H9 (cell line): Measurements from ENCODE around the gene SLC11A1. TPM values are rescaled to one million over a fixed set of nuclear protein-coding genes. Genes with fewer than 3 reads are reported as not detected.

Experiments
- DNase-seq: peaks from one replicate; pipeline ENCODE4 v3.0.0-alpha.2; 2017
- H2AFZ ChIP-seq: one replicate; pipeline ENCODE4 v1.6.1; 2013; ENCODE audit warnings: mild to moderate bottlenecking, low read length, control low read depth, moderate library complexity
- H2AK5ac ChIP-seq: 2 replicates; pipeline ENCODE4 v1.6.1; 2013; ENCODE audit warnings: low read length, control low read depth, mixed read lengths; ENCODE audit not compliant: insufficient read length
- H2BK120ac ChIP-seq: one replicate; pipeline ENCODE4 v1.6.1; 2013; ENCODE audit warnings: low read depth, mild to moderate bottlenecking, low read length, control low read depth, inconsistent platforms; ENCODE audit not compliant: poor library complexity, severe bottlenecking
- H2BK12ac ChIP-seq: 2 replicates; pipeline ENCODE4 v1.6.1; 2013; ENCODE audit warnings: low read length, control low read depth, mixed read lengths, low read depth; ENCODE audit not compliant: insufficient read length
- H2BK15ac ChIP-seq: 2 replicates; pipeline ENCODE4 v1.6.1; 2013; ENCODE audit warnings: low read depth, low read length, control low read depth
- H2BK20ac ChIP-seq: one replicate; pipeline ENCODE4 v1.6.1; 2013; ENCODE audit warnings: low read depth, mild to moderate bottlenecking, low read length, control low read depth, inconsistent platforms; ENCODE audit not compliant: poor library complexity, severe bottlenecking
- H2BK5ac ChIP-seq: 2 replicates; pipeline ENCODE4 v1.6.1; 2013; ENCODE audit warnings: low read length, control low read depth, mixed read lengths; ENCODE audit not compliant: insufficient read length
- H3K14ac ChIP-seq: 2 replicates; pipeline ENCODE4 v1.6.1; 2013; ENCODE audit warnings: low read length, control low read depth; ENCODE audit not compliant: insufficient read depth
- H3K18ac ChIP-seq: 2 replicates; pipeline ENCODE4 v1.6.1; 2013; ENCODE audit warnings: low read depth, mild to moderate bottlenecking, mixed read lengths, low read length, control low read depth; ENCODE audit not compliant: insufficient read length
- H3K23ac ChIP-seq: 2 replicates; pipeline ENCODE4 v1.6.1; 2013; ENCODE audit warnings: low read length, control low read depth, mixed read lengths, low read depth; ENCODE audit not compliant: insufficient read length
- H3K23me2 ChIP-seq: 2 replicates; pipeline ENCODE4 v1.6.1; 2013; ENCODE audit warnings: low read depth, mild to moderate bottlenecking, mixed read lengths, low read length, control low read depth; ENCODE audit not compliant: insufficient read length, poor library complexity, severe bottlenecking
- H3K27ac ChIP-seq: 2 replicates; pipeline ENCODE4 v1.5.1; 2013; ENCODE audit warnings: low read length, control low read depth, mixed read lengths, low read depth; ENCODE audit not compliant: insufficient read length
- H3K27me3 ChIP-seq: 2 replicates; pipeline ENCODE4 v1.6.1; 2013; ENCODE audit warnings: low read length, control low read depth, inconsistent platforms; ENCODE audit not compliant: insufficient read depth
- H3K4ac ChIP-seq: 2 replicates; pipeline ENCODE4 v1.6.1; 2013; ENCODE audit warnings: low read depth, mild to moderate bottlenecking, control low read depth, inconsistent platforms, low read length, moderate library complexity
- H3K4me1 ChIP-seq: 2 replicates; pipeline ENCODE4 v1.6.1; 2013; ENCODE audit warnings: low read length, control low read depth, inconsistent platforms; ENCODE audit not compliant: insufficient read depth
- H3K4me2 ChIP-seq: 2 replicates; pipeline ENCODE4 v1.6.1; 2013; ENCODE audit warnings: low read length, control low read depth, mixed read lengths; ENCODE audit not compliant: insufficient read length, insufficient read depth
- H3K56ac ChIP-seq: 2 replicates; pipeline ENCODE4 v1.6.1; 2013; ENCODE audit warnings: low read depth, mild to moderate bottlenecking, mixed read lengths, low read length, control low read depth; ENCODE audit not compliant: insufficient read length
- H3K79me1 ChIP-seq: 2 replicates; pipeline ENCODE4 v1.6.1; 2013; ENCODE audit warnings: low read depth, mild to moderate bottlenecking, moderate library complexity, low read length, control low read depth, inconsistent platforms; ENCODE audit not compliant: insufficient read depth, poor library complexity, severe bottlenecking
- H3K79me2 ChIP-seq: 2 replicates; pipeline ENCODE4 v1.6.1; 2013; ENCODE audit warnings: low read length, control low read depth, inconsistent platforms; ENCODE audit not compliant: insufficient read depth
- H3K9ac ChIP-seq: 2 replicates; pipeline ENCODE4 v1.6.1; 2013; ENCODE audit warnings: low read length, control low read depth, mixed read lengths; ENCODE audit not compliant: insufficient read length; ENCODE audit errors: extremely low read depth
- H3K9me3 ChIP-seq: one replicate; pipeline ENCODE4 v1.6.1; 2013; ENCODE audit warnings: low read depth, low read length, inconsistent platforms; ENCODE audit not compliant: control insufficient read depth
- H3T11ph ChIP-seq: one replicate; pipeline ENCODE4 v1.6.1; 2013; ENCODE audit warnings: mild to moderate bottlenecking, low read length, control low read depth, inconsistent platforms
- H4K20me1 ChIP-seq: one replicate; pipeline ENCODE4 v1.6.1; 2013; ENCODE audit not compliant: control insufficient read depth, insufficient read length, insufficient read depth
- H4K5ac ChIP-seq: 2 replicates; pipeline ENCODE4 v1.6.1; 2013; ENCODE audit warnings: low read depth, mild to moderate bottlenecking, mixed read lengths, low read length, control low read depth; ENCODE audit not compliant: insufficient read length
- H4K8ac ChIP-seq: replicated peaks from 2 replicates; pipeline ENCODE4 v1.6.1; 2013; ENCODE audit warnings: low read length, control low read depth, mixed read lengths, low read depth; ENCODE audit not compliant: insufficient read length
- H4K91ac ChIP-seq: 2 replicates; pipeline ENCODE4 v1.6.1; 2013; ENCODE audit warnings: low read depth, mild to moderate bottlenecking, moderate library complexity, mixed read lengths, low read length, control low read depth; ENCODE audit not compliant: insufficient read length
- H3K27ac Mint-ChIP-seq, 3 experiments: 2 replicates in 2 of 3; 3 replicates in 1 of 3; pipeline ENCODE4 v1.8.0; 2020 to 2021; ENCODE audit warnings: mixed read lengths in 3 of 3, mild to moderate bottlenecking in 1 of 3, moderate library complexity in 1 of 3
- H3K27me3 Mint-ChIP-seq: 2 replicates; pipeline ENCODE4 v1.8.0; 2021; ENCODE audit warnings: low read depth, mild to moderate bottlenecking, moderate library complexity, mixed read lengths
- H3K36me3 Mint-ChIP-seq, 3 experiments: 2 replicates in 2 of 3; 3 replicates in 1 of 3; pipeline ENCODE4 v1.8.0; 2020 to 2021; ENCODE audit warnings: low read depth in 3 of 3, mixed read lengths in 3 of 3; ENCODE audit not compliant: insufficient read depth in 1 of 3
- H3K4me1 Mint-ChIP-seq, 2 experiments: 2 replicates each; pipeline ENCODE4 v1.8.0; 2020; ENCODE audit warnings: mixed read lengths in 2 of 2
- H3K4me3 Mint-ChIP-seq, 2 experiments: 2 replicates in 1 of 2; 3 replicates in 1 of 2; pipeline ENCODE4 v1.8.0; 2020 to 2021; ENCODE audit warnings: mild to moderate bottlenecking in 2 of 2, mixed read lengths in 2 of 2, moderate library complexity in 1 of 2
- H3K9me3 Mint-ChIP-seq, 2 experiments: 2 replicates in 1 of 2; 3 replicates in 1 of 2; pipeline ENCODE4 v1.8.0; 2020; ENCODE audit warnings: mild to moderate bottlenecking in 2 of 2, mixed read lengths in 2 of 2, moderate library complexity in 1 of 2
- CTCF ChIP-seq: fragments of 200-600 bp; sonication (generic); conservative IDR thresholded peaks from 3 replicates; pipeline ENCODE4 v1.8.0; 2021; ENCODE audit warnings: antibody characterized with exemption, mild to moderate bottlenecking
- WGBS: extraction: QIAGEN DNeasy Blood & Tissue Kit; methylation state at CpG from one replicate; pipeline ENCODE4 v1.1.7; 2013; ENCODE audit warnings: missing lambda C conversion rate, low lambda C conversion rate, mixed read lengths; ENCODE audit not compliant: insufficient read length; ENCODE audit errors: extremely low coverage; 5-methylcytosine and 5-hydroxymethylcytosine counted together
- total RNA-seq: library from RNA; stranded (reverse); gene quantifications from 2 replicates; pipeline ENCODE4 v1.2.1, GENCODE V29; 2021

SLC11A1 gene
- total RNA-seq, 1 experiment from 2014 or later: 0.11 TPM

- no peaks in the 10 kb centered on the region for H3K9me3 Mint-ChIP-seq
- no peak overlapping the region for H3K14ac ChIP-seq
- no peak overlapping the region for H4K91ac ChIP-seq
- H3K4me2 ChIP-seq: no peak overlapping the region
- no peak overlapping the region for H3K4ac ChIP-seq
- no peaks in the 10 kb centered on the region for H3K79me1 ChIP-seq
- H2BK15ac ChIP-seq: no peak overlapping the region
- no peak overlapping the region for H2AK5ac ChIP-seq
- no peaks in the 10 kb centered on the region for H4K20me1 ChIP-seq
- H3K9me3 ChIP-seq: no peaks in the 10 kb centered on the region
- no peak for TF ChIP-seq CTCF
- H2BK20ac ChIP-seq: no peak overlapping the region
- no peak overlapping the region for H3K9ac ChIP-seq
- no peak for DNase-seq
- H3K23ac ChIP-seq: no peak overlapping the region
- H3K27ac Mint-ChIP-seq: no peak overlapping the region
- no peak overlapping the region for H3K4me3 Mint-ChIP-seq
- no peak overlapping the region for H2BK12ac ChIP-seq
- no peaks in the 10 kb centered on the region for H3K27me3 ChIP-seq
- H3T11ph ChIP-seq: no peak overlapping the region
- H2AFZ ChIP-seq: no peak overlapping the region
- no peak overlapping the region for H2BK5ac ChIP-seq
- no peaks in the 10 kb centered on the region for H3K36me3 Mint-ChIP-seq
- no peak overlapping the region for H3K27ac ChIP-seq
- no peak overlapping the region for H4K5ac ChIP-seq
- no CpG with 5 or more reads among the region's 5 CpGs for WGBS
- H3K18ac ChIP-seq: no peak overlapping the region
- H3K27me3 Mint-ChIP-seq: no peaks in the 10 kb centered on the region; the same call in 1 of the 2 replicates
- H3K23me2 ChIP-seq: no peaks in the 10 kb centered on the region
- no peaks in the 10 kb centered on the region for H3K4me1 ChIP-seq
- peaks cover 6 to 10% of the 10 kb centered on the region in 2 experiments for H3K4me1 Mint-ChIP-seq
- H3K56ac ChIP-seq: no peak overlapping the region
- no peak overlapping the region for H2BK120ac ChIP-seq
- H4K8ac ChIP-seq: no peak overlapping the region
- H3K79me2 ChIP-seq: no peaks in the 10 kb centered on the region
Observed at GRCh38 chr2:218418321-218418716, 36.2 kb downstream of the SLC11A1 start.
